Astrocyte of the hippocampus (primary cell): Measurements from ENCODE around the gene CDK5RAP2.
A peak's percentile ranks its signal among the peaks of the same experiment; 100 is the strongest.
"Not testable (repeated sequence)": the region's sequence is repeated elsewhere in the genome, so short reads cannot be mapped to it uniquely, and the experiment has no call there.

Experiments
- DNase-seq: peaks from one replicate; pipeline ENCODE4 v3.0.0; 2011; ENCODE audit warnings: low read depth, low spot score

Gene CDK5RAP2

GRCh38 chr9:120592210-120592609 is 12.2 kb upstream of the CDK5RAP2 start:
- DNase-seq = no peak

- DNase-seq = no peak
Measured at GRCh38 chr9:120587328-120587727, 7.4 kb upstream of the CDK5RAP2 start.

- DNase-seq = peak; percentile 95
Measured at GRCh38 chr9:120583958-120584369, 4.0 kb upstream of the CDK5RAP2 start.

- DNase-seq = peak; percentile 29
Measured at GRCh38 chr9:120579139-120580050, 572 bp downstream of the CDK5RAP2 start.

GRCh38 chr9:120574473-120574872 is 5.5 kb downstream of the CDK5RAP2 start:
- DNase-seq = no peak

GRCh38 chr9:120572472-120572871 is 7.5 kb downstream of the CDK5RAP2 start:
- no peak for DNase-seq

GRCh38 chr9:120571443-120572257 is 8.3 kb downstream of the CDK5RAP2 start:
- peak; percentile 97 for DNase-seq

GRCh38 chr9:120570296-120570695 is 9.7 kb downstream of the CDK5RAP2 start:
- DNase-seq = no peak

- peak; percentile 38 for DNase-seq
Measured at GRCh38 chr9:120569556-120569955, 10.4 kb downstream of the CDK5RAP2 start.

- no peak for DNase-seq
Measured at GRCh38 chr9:120568816-120569215, 11.2 kb downstream of the CDK5RAP2 start.

- DNase-seq = no peak
Measured at GRCh38 chr9:120567874-120568273, 12.1 kb downstream of the CDK5RAP2 start.

- DNase-seq = no peak
Measured at GRCh38 chr9:120567081-120567480, 12.9 kb downstream of the CDK5RAP2 start.

GRCh38 chr9:120564589-120564988 is 15.4 kb downstream of the CDK5RAP2 start:
- DNase-seq = no peak

- no peak for DNase-seq
Measured at GRCh38 chr9:120562861-120563443, 17.0 kb downstream of the CDK5RAP2 start.

- no peak for DNase-seq
Measured at GRCh38 chr9:120561709-120562108, 18.3 kb downstream of the CDK5RAP2 start.

- DNase-seq = no peak
Measured at GRCh38 chr9:120559546-120559945, 20.4 kb downstream of the CDK5RAP2 start.

- no peak for DNase-seq
Measured at GRCh38 chr9:120558454-120558853, 21.5 kb downstream of the CDK5RAP2 start.

- DNase-seq = no peak
Measured at GRCh38 chr9:120557205-120557604, 22.8 kb downstream of the CDK5RAP2 start.

GRCh38 chr9:120556775-120557174 is 23.2 kb downstream of the CDK5RAP2 start:
- no peak for DNase-seq

- DNase-seq = no peak
Measured at GRCh38 chr9:120555839-120556238, 24.1 kb downstream of the CDK5RAP2 start.

- not testable (repeated sequence) for DNase-seq
Measured at GRCh38 chr9:120552210-120552704, 27.7 kb downstream of the CDK5RAP2 start.
